ENCODE results near the gene KDELR3. TPM values are rescaled to one million over a fixed set of nuclear protein-coding genes. Genes with fewer than 3 reads are reported as not detected.

The KDELR3 gene
- total RNA-seq, result 30.6 and 45.3 TPM in 2 replicates

DNA sequence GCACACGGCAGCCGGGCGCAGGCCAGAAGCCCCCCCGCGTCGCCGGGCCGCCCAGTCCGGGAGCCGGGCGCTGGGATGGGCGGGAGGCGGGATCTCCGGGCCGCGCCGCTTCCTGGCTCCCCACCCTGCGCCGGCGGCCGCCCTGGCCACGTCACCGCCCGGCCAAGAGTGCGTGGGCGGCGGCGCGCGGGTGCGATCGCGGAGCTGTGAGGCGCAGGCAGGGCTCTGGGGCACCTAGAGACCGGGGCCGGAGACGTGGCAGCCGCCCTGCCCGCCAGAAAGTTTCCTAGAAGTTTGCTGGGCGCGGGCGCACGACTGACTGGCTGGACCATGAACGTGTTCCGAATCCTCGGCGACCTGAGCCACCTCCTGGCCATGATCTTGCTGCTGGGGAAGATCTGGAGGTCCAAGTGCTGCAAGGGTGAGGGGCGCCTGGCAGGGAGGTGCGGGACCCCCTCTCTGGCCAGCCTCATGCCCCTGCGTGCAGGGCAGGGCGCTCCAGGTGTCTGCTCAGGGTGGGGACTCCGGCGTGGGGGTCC, at the start of gene KDELR3:
KDELR3 (plus strand) TSS at position 193 of the 539 bp plus-strand sequence; CDS start at position 331, 138 bp downstream.
- DNase-seq, result peak; percentile 75

DNA sequence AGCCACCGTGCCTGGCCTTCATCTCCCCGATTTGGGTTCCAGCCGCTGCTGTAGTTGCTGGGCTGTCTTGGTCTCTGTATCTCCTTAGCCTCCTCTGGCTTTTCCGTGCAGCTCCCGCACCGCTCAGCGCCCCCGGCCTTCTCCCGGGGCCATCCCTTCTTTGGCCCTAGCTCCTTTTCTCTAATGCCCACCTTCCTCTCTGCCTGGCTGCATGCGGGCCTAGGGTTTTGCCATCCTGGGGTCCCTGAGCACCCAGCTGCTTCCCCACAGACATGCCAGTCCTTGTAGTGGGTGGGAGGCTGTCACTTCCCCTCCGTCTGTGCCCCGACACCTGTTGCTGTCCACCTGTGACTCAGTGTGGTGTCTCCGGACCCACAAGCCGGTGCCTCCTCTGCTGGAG, 49.3 kb upstream of the KDELR3 start:
- no peak for DNase-seq

DNA sequence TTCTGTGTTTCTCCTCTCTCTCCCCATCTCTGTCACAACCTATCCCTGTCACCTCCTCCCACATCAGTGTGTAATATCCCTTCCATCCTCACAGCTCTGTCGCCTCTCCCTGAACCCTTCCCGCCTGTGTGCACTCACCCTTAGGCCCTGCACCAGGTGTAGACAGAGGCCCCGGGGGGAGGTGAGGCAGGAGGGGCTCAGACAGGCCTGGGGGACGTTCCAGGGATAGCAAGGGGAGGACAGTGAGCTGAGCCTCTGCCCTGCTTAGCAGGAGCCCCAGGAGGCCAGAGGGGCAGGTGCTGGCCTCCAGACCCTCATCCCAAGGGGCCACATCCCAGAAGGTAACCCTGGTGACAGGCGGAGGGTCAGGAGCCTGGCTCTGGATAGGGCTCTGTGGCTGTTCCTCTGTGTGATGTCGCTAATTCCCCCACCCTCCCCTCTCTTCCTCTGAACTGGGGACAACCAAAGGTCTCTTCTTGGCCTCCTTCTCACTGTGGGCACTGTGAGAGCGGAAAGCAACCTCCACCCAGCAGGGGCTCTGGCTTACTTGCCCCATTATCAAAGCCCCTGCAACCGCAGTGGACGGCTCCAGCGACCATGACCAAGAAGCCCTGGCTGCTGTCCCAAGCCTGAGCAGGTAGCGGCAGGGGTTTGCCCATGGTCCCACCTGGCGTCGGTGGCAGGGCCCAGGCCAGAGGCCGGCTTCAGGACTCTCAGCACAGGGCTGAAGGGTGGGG, 48.6 kb upstream of the KDELR3 start:
- no peak for DNase-seq

- no peak for DNase-seq
Measured at GRCh38 chr22:38419858-38420160, 48.1 kb upstream of the KDELR3 start.

DNA sequence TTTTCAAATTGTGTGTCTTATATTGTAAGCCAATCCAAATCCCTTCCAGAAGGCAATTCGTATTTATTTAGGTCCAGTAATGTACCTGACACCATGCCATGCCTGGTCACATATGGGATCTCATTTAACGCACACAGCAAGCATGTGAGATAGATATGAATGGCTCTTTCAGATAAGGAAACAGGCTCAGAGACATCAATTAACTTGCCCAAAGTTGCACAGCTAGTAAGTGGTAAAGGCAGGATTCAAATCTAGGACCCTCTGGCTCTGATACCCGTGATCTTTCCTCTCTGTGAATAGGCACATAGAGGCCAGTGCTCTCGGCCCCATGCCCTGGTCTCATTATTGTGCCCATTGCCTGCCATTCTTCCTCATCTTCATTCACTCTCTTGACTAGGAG, 47.2 kb upstream of the KDELR3 start:
- DNase-seq, result no peak

GRCh38 chr22:38422611-38423511, 45.0 kb upstream of the KDELR3 start:
- DNase-seq, result no peak

GRCh38 chr22:38423512-38424503, 44.1 kb upstream of the KDELR3 start:
- no peak for DNase-seq

DNA sequence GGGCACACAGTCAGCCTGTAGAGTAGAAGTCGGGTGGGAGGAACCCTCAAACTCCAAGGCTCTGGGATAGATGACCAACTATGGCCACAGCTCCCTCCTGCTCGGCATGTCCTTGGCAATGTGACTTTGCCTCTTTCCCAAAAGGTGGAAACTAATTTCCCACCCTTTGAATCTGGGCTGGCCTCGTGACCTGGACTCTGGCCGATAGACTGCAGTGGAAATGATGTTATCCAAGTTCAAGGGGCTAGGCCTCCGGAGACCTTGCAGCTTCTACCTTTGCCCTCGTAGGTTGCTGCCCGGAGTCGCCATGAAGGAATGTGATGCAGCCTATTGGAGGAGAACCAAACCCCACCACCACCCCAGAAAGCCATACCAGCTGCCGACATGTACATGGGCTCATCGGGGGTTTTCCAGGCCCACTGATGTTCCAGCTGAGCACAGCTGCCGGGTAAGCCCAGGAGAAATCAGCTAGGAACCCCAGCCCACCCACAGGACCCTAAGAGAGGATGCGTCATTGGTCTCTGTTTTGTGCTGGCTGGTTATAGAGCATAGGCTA, 43.3 kb upstream of the KDELR3 start:
- no peak for DNase-seq

- no peak for DNase-seq
Measured at GRCh38 chr22:38426628-38427027, 41.3 kb upstream of the KDELR3 start.

- no peak for DNase-seq
Measured at GRCh38 chr22:38427465-38427864, 40.4 kb upstream of the KDELR3 start.

DNA sequence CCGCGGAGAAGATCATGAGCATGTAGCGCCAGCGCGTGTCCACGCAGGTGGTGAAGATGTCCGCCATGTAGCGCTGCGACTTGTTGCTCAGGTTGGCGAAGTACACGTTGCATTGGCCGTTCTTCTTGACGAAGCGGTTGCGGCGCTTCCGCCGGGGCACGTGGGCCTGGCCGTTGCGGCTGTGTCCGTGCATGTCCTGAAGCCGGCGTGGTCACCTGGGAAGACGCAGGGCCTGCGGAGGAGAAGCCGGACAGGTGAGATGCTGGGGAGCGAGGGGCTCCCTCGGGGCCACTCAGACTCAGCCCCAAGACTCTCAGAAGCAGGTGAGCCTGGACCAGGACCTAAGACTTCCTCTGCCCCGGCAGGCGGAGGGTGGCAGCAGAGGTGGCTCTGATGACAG, 40.0 kb upstream of the KDELR3 start:
- DNase-seq, result no peak

DNA sequence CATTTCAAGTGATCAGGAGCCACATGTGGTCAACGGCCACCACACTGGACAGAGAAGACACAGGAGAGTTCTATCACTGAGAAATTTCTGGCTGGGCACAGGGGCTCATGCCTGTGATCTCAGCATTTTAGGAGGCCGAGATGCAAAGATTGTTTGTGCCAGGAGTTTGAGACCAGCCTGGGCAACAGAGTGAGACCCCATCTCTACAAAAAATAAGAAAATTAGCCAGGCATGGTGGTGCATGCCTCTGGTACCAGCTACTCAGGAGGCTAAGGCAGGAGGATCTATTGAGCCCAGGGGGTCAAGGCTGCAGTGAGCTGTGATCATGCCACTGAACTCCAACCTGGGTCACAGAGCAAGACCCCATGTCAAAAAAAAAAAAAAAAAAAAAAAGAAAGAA, 39.2 kb upstream of the KDELR3 start:
- no peak for DNase-seq

GRCh38 chr22:38429499-38430068, 38.3 kb upstream of the KDELR3 start:
- DNase-seq, result peak; percentile 18

DNA sequence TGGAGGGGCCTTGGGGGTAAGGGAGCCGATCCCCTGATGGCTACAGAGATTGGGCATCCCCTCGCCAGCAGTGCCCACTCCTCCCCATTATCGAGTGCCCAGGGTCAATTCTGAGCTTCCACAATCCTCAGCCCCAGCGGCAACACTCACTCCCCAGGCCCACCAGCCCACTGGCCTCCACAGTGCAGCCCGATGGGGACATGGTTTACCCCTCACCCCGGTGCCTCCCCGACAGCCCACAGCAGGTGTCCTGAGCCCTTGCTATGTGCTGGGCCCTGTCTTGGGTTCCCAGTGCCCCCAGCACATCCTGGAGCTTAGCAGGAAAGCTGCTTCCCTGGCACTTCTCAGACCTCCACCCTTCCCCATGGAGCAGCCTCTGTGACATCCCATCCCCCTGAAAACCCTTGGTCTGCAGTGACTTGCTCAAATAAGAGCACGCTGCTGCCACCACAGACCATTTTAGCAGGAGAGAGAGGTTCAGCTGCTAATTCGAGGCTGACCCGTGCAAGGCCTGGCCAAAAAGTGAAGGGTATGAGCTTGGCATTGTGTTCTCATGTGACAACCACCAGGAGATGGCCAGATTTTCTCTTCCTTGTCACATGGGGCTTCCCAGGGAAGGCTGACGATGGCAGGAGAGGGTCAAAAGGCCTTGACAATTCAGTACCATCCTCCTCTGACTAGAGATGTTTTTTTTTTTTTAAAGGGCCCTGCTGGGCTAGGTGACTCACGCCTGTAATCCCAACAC, 36.5 kb upstream of the KDELR3 start:
- DNase-seq, result no peak

DNA sequence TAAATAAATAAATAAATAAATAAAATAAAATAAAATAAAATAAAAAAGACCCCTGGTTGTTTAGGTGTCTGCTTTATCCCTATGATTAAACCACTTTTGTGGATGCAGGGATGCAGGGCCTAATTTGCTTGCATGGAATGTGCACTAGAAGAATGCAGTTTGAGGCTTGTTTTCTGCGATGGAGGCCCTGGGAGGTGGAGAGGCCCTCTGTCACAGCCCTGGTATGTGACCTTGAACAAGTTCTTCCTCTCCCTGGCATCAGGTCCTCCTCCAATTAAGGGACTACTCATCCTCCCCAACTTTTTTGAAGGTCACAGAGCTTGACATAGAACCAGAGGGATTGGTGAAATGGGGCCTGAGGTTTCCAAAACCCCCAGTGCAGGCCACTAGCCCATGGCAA, 35.6 kb upstream of the KDELR3 start:
- DNase-seq, result no peak

DNA sequence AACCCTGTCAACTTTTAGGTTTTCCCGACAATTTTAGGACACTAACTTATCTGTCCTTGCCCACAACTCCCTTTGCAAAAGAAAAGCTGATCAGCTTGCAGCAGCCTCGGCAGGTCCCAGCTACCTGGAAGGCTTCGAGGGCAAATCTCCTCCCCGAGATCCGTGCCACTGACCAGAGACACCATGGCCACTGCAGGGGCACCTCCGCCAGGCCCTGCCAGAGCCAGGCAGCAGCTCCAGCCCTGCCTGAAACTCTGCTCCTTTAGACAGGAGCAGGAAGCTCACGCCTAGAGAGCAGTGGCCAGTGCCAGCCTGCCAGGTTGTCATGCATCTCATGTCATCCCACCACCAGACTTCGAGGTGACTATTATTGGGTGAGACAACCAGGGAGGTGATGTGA, 34.0 kb upstream of the KDELR3 start:
- no peak for DNase-seq

- no peak for DNase-seq
Measured at GRCh38 chr22:38435010-38435409, 32.9 kb upstream of the KDELR3 start.

GRCh38 chr22:38435965-38436364, 31.9 kb upstream of the KDELR3 start:
- no peak for DNase-seq

DNA sequence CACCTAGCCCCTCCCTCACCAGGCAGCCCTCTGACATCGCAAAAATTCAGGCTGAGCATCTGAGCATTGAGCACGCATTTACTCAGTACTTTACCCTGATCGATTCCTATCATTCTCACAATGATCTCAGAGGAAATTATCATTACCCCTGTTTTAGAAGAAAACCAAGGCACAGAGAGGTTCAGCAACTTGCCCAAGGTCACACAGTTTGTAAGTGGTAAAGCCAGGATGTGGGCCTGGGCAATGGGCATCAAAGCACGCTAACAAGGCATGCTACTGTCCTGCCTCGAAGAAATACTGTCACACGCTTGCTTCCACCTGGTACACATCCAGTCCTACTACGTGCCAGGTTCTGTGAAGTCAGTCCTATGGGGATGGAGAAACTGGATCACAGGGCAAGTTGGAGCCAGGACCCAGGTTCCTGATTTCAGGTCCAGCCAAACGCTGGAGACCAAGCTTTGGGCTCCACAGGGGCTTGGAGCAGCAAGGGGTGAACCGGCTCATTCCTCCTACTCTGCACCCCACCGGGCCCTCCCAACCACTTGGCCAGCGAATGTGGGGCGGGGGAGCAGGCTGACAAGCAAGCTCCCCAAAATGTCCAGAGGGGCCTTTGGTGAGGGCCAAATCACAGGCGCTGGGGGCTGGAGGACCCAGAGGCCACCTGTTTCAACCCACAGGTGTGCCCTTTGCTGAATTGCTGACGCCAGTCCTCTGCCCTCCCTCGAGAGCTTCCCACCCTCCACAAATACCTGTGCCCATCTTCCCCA, 31.1 kb upstream of the KDELR3 start:
- no peak for DNase-seq

DNA sequence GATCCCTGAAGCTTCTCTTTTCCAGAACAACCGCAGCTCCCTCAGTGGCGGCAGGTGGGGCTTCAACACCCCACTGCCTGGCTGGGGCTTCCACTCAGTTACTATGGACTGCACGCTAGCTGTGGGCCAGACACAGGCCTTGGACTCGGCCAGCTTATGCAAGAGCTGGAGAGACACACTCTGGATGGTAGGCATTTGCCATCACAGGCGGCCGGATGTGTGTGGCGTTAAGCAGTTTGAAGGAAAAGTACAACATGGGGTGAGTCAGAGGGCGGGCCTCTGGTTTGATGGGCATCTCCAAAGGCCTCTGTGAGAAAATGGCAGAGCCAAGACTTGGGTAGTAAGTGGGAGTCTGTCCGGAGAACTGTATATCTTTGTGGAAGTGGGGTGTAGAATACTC, 30.5 kb upstream of the KDELR3 start:
- DNase-seq, result no peak

All from dermis blood vessel endothelial cell (primary cell).